AG09309 (cell line): ENCODE results near the gene DGKQ.
A peak's percentile ranks its signal among the peaks of the same experiment; 100 is the strongest.

Experiments used
- DNase-seq: peaks from one replicate; pipeline ENCODE4 v3.0.0-alpha.2; 2010; ENCODE audit warnings: low read depth
- H3K4me3 ChIP-seq: 2 replicates; pipeline ENCODE4 v1.5.1; 2011; ENCODE audit warnings: mild to moderate bottlenecking, low read depth, low read length, moderate library complexity; ENCODE audit not compliant: control insufficient read depth
- TF ChIP-seq, protein P1 (sequence below): IDR thresholded peaks from 2 replicates; pipeline ENCODE4 v1.5.1; 2011; ENCODE audit warnings: mild to moderate bottlenecking, low read depth, low read length, inconsistent platforms; ENCODE audit not compliant: insufficient read depth, control insufficient read depth; ENCODE audit errors: missing control alignments

Gene DGKQ

DNA sequence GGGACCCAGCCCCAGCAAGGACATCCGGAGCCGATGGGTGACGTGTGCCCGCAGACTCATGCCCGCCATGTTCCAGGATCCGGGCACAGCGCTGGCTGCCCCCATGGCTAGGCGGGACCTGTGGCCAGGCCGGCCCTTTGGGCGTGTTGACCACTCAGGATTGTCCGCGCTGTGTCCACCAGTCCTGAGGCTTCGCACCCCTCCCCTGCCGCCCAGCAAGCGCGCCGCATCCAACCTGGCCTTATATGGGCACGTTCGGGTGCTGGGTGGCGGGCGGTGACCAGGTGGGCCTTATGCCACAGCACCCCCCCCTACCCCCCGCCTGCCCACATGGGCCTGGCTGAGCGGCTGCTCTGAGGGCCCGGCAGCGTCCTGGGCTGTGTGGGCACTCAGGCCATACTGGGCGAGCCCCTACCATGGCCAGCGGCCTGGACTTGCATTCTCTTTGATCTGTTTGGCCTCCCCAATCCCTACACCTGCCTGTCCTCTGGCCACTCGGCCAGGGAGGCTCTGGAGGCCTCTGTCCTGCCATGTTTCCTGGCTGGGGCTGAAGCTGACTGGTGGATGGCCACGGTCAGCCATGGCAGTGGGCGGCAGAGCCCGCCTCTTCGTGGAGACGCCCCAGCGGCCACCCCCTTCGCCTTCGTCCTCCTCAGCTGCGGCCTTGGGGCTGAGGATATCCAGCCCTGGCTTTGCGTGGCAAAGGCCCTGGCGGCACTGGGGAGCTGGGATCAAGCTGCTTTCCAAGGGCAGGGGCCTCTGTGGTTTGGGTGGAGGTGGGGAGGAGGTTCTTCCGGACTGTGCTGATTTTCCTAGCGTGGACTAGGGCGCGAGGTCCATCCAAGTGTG is 40.1 kb upstream of the DGKQ start:
- no peak overlapping the region for H3K4me3 ChIP-seq
- DNase-seq, result no peak
- TF ChIP-seq, protein P1, sequence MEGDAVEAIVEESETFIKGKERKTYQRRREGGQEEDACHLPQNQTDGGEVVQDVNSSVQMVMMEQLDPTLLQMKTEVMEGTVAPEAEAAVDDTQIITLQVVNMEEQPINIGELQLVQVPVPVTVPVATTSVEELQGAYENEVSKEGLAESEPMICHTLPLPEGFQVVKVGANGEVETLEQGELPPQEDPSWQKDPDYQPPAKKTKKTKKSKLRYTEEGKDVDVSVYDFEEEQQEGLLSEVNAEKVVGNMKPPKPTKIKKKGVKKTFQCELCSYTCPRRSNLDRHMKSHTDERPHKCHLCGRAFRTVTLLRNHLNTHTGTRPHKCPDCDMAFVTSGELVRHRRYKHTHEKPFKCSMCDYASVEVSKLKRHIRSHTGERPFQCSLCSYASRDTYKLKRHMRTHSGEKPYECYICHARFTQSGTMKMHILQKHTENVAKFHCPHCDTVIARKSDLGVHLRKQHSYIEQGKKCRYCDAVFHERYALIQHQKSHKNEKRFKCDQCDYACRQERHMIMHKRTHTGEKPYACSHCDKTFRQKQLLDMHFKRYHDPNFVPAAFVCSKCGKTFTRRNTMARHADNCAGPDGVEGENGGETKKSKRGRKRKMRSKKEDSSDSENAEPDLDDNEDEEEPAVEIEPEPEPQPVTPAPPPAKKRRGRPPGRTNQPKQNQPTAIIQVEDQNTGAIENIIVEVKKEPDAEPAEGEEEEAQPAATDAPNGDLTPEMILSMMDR, result no peak

DNA sequence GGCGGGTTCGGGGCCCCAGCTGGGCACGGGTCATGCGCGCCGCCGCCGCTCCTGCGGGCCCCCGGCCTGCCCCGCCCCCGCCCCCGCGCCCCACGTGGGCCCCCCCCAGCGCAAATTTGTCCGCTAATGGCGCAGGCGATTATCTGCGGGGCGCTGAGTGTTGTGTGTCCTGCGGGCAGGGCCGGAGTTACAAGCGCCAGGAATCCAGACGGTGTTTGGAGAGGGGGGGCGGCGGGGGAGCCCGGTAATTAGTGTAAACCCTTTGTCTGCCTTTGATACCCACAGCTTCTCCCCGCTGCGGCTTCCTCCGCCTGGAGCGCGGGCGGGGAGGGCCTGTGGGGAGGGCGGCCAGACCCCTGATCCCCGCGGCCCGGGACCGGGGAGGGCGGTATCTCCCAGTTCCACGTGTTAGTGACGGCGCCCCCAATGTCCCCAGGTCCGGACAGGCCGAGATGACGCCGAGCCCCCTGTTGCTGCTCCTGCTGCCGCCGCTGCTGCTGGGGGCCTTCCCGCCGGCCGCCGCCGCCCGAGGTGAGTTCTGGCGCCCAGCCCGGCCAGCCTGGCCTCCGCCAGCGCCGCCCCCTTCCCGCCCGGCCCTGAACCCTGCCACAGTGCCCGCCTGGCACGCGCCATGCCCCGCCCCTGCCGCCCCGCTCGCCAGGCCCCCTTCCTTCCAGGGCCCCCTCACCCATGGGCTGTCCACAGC is 38.8 kb upstream of the DGKQ start:
- DNase-seq, result no peak
- H3K4me3 ChIP-seq, result peak overlapping the region; percentile 53
- TF ChIP-seq, protein P1, result no peak

DNA sequence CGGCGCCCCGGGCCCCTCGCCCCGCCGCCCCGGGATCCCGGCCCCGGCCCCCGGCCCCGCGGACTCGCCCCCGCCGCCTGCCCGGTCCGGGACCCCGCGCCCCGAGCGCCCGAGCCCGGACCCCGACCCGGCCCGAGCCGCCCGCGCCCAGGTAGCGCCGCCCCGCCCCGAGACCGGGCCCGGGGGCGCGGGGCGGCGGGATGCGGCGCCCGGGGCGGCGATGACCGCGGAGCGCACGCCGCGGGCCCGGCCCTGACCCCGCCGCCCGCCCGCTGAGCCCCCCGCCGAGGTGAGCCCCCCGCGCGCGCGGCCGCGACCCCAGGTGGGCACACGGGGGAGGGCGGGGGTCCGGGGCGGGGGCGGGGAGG is 38.3 kb upstream of the DGKQ start:
- H3K4me3 ChIP-seq, result peak overlapping the region; percentile 53
- TF ChIP-seq, protein P1, result no peak
- no peak for DNase-seq

DNA sequence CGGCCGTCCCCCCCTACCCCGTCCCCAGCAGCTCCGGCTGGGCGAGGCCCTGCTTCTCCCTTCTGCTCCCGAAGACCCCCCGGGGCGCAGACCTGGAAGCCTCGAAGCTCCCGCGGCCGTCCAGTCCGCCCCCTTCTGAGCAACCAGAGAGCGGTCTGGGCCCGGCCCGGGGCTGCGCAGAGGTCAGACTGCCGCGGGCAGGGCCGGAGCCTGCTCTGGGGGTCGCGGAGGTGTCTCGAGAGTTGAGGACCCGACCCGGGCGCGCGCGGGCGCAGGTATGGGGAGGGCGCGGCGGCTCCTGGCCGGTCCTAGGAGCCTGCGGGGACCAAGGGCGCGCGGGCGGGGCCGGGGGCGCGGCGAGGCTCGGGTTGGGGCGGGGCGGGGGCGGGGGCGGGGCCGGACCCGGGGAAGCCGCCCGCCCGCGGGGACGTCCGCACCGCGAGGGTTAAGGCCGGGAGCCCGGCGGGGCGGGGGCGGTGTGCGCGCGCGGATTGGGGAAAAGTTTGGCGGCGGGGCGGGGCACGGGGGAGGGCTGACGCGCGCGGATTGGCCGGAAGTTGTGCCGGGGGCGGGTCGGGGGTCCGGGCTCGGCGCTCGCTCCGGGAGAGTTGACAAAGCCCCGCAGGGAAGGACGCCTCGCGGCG is 37.8 kb upstream of the DGKQ start, which contains the start of gene FGFRL1:
Gene FGFRL1, plus strand, starts transcription at position 605 of the 644 bp plus-strand sequence. CDS start 860 bp downstream, outside the sequence.
- DNase-seq, result peak; percentile 31
- TF ChIP-seq, protein P1, result no peak
- H3K4me3 ChIP-seq, result peak within 1 kb of the TSS; percentile 53

DNA sequence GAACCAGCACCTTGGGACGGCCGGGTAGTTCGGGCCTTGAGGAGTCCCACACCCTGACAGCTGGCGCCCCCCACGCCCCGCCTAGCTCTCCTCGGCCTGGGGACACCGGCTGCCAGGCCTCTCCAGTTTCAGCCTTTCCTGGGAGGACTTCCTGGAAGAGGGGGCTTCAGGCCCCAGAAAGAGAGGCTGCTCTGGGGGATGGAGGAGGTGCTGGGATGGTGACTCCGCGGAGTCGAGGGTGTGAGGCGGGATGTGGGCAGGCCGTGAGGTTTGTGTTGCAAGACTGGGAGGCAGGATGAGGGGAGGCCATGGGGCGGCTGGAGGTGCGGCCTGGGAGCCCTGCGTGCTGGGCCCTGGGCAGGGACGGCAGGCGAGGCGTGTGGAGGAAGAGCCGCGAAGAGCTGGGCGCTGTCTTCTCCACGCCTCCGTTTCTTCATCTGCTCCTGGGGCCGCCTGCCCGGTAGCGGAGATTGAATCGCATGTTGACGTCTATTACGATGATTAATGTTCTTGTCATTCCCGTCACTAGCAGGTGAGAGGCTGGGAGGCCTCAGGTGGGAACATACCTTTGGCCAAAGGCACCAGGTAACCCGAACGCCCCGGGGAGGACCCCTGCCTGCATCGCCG is 37.1 kb upstream of the DGKQ start:
- DNase-seq, result peak; percentile 41
- H3K4me3 ChIP-seq, result peak overlapping the region; percentile 33
- TF ChIP-seq, protein P1, result no peak

DNA sequence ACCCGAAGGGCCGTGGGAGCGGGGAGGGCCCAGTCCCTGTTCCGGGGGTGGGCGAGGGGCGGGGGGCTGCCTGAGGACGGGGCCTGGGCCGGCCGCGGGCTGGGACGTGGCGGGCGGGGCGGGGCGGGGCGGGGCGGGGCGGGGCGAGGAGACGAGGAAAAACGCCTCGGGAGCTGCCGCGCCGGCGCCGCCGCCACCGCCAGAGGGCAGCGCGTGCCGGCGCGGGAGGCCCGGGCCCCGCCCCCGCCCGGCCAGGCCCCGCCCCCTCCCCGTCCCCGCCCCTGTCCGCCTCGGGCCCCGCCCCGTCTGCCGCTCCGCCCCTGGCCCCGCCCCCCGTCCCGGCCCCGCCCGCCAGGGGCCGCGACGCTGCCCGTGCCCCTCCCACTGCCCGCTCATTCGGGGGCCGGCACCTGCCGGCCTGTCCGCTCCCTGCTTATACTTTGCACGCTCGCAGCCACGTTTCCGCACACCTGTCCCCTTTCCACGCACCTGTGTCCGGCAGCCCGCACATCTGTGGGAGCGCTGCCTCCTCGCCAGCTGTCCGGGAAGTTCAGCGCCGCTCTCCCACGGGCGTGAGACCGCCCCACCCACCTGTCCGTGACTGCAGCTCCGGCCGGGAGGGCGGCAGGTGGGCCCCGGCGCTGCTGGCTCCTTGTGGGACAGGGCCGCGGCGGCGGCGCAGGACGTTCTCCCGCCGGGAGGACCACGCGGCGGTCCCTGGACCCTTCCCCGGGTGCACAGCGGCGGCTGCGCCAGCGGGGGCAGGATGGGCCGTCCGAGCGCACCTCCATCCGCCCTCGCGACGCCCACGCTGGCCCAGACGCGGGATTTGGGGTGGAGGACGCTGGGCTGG is 36.4 kb upstream of the DGKQ start:
- TF ChIP-seq, protein P1, result no peak
- DNase-seq, result no peak
- peak overlapping the region; percentile 54 for H3K4me3 ChIP-seq
